Measurements from ENCODE around the gene GRIP2. TPM values are rescaled to one million over a fixed set of nuclear protein-coding genes. Genes with fewer than 3 reads are reported as not detected.

Gene GRIP2
- total RNA-seq, 1 donor: not detected

GRCh38 chr3:14541646-14542045 lies 1.5 kb upstream of the GRIP2 start:
- no peak for DNase-seq (ENCODE audit: low read depth in 2 of 3, low spot score in 2 of 3)

- no peak for DNase-seq (ENCODE audit: low read depth in 2 of 3, low spot score in 2 of 3)
These were observed 761 bp upstream of the GRIP2 start for GRCh38 chr3:14540821-14541385.

- DNase-seq (ENCODE audit: low read depth in 2 of 3, low spot score in 2 of 3): no peak
These were observed 779 bp downstream of the GRIP2 start for GRCh38 chr3:14539384-14539741.

GRCh38 chr3:14538451-14539088 lies 1.6 kb downstream of the GRIP2 start:
- DNase-seq (ENCODE audit: low read depth in 2 of 3, low spot score in 2 of 3): no peak

GRCh38 chr3:14537590-14538450 lies 2.3 kb downstream of the GRIP2 start:
- no peak for DNase-seq (ENCODE audit: low read depth in 2 of 3, low spot score in 2 of 3)

GRCh38 chr3:14536837-14537589 lies 3.1 kb downstream of the GRIP2 start:
- no peak for DNase-seq (ENCODE audit: low read depth in 2 of 3, low spot score in 2 of 3)

GRCh38 chr3:14536055-14536815 lies 3.9 kb downstream of the GRIP2 start:
- DNase-seq (ENCODE audit: low read depth in 2 of 3, low spot score in 2 of 3): no peak

GRCh38 chr3:14535616-14536015 lies 4.5 kb downstream of the GRIP2 start:
- no peak for DNase-seq (ENCODE audit: low read depth in 2 of 3, low spot score in 2 of 3)

- DNase-seq (ENCODE audit: low read depth in 2 of 3, low spot score in 2 of 3): no peak
These were observed 5.5 kb downstream of the GRIP2 start for GRCh38 chr3:14534516-14535191.

- no peak for DNase-seq (ENCODE audit: low read depth in 2 of 3, low spot score in 2 of 3)
These were observed 6.6 kb downstream of the GRIP2 start for GRCh38 chr3:14533457-14533958.

GRCh38 chr3:14532691-14533456 lies 7.3 kb downstream of the GRIP2 start:
- DNase-seq (ENCODE audit: low read depth in 2 of 3, low spot score in 2 of 3): no peak

GRCh38 chr3:14531856-14532395 lies 8.2 kb downstream of the GRIP2 start:
- no peak for DNase-seq (ENCODE audit: low read depth in 2 of 3, low spot score in 2 of 3)

GRCh38 chr3:14528081-14528480 lies 12.1 kb downstream of the GRIP2 start:
- DNase-seq (ENCODE audit: low read depth in 2 of 3, low spot score in 2 of 3): no peak

GRCh38 chr3:14525685-14526631 lies 14.2 kb downstream of the GRIP2 start:
- no peak for DNase-seq (ENCODE audit: low read depth in 2 of 3, low spot score in 2 of 3)

- no peak for DNase-seq (ENCODE audit: low read depth in 2 of 3, low spot score in 2 of 3)
These were observed 15.1 kb downstream of the GRIP2 start for GRCh38 chr3:14524920-14525660.

- no peak for DNase-seq (ENCODE audit: low read depth in 2 of 3, low spot score in 2 of 3)
These were observed 15.8 kb downstream of the GRIP2 start for GRCh38 chr3:14524311-14524711.

GRCh38 chr3:14523792-14524191 lies 16.4 kb downstream of the GRIP2 start:
- no peak for DNase-seq (ENCODE audit: low read depth in 2 of 3, low spot score in 2 of 3)
